HuH-7 (cell line): ENCODE data around the gene ARHGAP15.

Experiments
- DNase-seq: peaks from one replicate; pipeline ENCODE4 v3.0.0; 2011; ENCODE audit warnings: low spot score

The ARHGAP15 gene

GRCh38 chr2:143629340-143629739 lies 500.1 kb downstream of the ARHGAP15 start:
- peak; percentile 12 for DNase-seq

- no peak for DNase-seq
Observed at GRCh38 chr2:143632751-143633374, 503.6 kb downstream of the ARHGAP15 start.

- DNase-seq, result no peak
Observed at GRCh38 chr2:143633419-143633818, 504.2 kb downstream of the ARHGAP15 start.

DNA sequence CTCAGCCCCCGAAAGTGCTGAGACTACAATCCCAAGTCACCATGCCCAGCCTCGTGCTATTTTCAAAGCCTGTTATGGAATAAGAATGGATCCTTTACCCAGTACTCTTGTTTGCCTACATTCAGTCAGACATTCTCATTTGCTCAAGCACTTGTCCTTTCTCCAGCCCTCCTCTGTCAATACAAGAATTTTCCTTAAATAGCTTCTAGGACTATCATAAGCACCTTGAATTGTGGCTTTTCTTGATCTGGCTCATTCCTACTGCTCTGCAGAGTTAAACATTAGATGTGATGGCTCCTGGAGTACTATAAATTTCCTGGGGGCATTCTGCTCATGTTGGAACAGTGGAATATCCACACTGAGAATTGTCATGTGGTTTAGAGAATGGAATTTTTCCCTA lies 506.1 kb downstream of the ARHGAP15 start:
- DNase-seq, result no peak

DNA sequence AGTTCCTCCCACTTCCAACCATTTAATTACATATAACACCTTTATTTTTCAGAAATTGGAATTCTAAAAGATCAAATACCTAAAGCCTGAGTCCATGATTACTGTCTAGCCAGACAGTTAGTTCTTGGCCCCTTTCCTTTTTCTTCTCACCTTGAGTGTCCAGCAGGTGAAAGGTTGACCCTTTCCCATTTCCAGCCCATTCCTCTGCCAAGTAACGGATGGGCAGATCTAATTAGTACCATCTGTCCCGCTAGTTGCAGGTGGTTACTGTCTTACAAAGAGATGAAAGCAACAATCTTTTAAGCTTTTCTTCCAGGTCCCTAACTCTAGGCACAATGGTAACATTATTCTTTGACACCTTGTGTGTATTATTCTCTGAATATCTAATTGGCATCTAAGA lies 506.7 kb downstream of the ARHGAP15 start:
- DNase-seq, result no peak

DNA sequence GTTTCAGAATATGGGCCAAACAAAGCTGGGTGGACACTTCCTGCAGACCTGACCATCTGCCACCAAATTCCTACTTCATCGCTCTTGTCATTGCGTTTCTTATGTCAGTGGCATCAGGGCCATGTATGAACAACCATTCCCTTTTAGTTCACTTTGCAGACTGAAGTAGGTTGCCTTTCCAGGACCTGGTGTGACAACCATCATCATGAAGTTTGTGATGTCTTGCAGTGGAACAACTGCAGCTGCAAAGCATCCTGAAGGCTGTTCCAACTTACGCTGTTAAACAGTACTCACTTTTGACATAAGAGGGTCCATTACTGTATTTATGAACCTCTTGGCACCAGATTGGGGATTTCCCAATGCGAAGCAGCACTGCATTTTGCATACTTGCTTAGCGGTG lies 511.6 kb downstream of the ARHGAP15 start:
- DNase-seq, result no peak

DNA sequence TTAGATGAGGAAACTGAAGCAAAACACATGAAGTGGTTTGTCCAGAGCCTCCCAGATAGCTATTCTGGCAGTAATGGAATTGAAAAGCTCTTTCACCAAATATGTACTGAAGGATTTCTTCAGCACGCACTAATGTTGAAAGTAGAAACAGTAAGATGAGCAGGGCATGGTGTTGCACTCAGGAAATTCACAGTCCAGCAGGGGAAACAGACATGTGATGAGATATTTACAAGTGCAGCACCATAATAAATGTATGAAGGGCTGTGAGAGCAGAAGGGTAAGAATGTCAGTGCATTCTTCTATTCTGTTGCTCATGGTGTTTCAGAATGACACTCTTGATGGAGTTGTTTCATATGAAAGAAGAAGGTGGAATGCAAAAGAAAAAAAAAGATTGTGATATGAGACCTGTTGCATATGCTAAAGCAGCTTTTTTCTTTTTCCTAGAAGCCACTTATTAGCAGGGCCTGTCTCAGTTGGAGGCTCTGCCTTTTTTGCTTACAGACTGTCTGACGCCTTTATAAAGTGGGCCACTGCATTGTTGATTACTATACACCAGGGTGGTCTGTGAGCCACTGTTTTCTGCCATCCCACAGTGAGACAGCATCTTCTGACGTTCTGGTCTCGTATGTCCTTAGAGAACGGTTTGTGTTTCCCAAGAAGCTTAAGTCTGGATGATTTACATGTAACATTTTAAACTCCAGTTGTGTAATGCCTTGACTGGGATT lies 516.9 kb downstream of the ARHGAP15 start:
- no peak for DNase-seq

DNA sequence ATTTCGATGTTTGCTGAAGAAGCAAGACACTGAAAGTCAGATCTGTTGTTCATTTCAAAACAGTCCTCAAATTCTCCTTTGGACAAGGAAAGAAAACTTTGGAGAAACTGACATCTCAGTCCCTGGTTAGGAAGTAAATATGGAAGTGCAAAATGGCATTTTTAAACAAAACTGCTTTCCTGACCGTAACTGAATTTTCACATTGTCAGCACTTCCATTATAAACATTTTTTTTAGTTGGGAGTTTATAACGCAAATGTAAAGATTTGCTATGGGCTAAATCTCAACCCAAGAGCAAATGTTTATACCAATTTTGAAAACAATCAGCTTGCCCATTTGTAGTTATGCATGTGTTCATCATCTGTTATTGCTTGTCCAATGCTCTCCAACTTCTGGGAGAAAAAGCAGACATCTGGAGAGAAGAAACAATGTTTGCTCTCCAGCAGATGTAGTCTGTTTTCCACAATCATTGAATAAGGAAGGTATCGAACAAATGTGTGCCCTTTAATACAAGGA lies 520.1 kb downstream of the ARHGAP15 start:
- no peak for DNase-seq

- DNase-seq, result no peak
Observed at GRCh38 chr2:143652692-143653091, 523.5 kb downstream of the ARHGAP15 start.

- no peak for DNase-seq
Observed at GRCh38 chr2:143668234-143668633, 539.0 kb downstream of the ARHGAP15 start.

GRCh38 chr2:143674051-143674450 lies 544.8 kb downstream of the ARHGAP15 start:
- DNase-seq, result no peak

GRCh38 chr2:143675021-143675420 lies 545.8 kb downstream of the ARHGAP15 start:
- DNase-seq, result no peak

DNA sequence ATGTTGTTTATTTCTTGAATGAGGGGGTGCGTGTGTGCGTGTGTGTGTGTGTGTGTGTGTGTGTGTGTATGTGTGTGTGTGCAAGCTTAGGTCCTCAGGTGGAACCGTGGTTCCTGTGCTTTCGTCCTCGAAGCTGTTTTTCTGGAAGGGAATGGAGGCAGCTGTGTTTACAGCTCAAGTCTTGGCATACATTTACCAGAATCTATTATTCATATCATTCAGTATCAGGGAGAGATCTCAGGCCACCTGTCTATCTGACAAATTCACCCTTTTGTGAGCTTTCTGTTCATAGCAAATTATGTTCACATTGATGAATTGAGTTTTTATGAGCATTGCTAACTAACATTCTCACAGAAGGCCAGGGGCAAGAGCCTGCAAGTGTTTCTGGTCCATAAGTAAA lies 550.4 kb downstream of the ARHGAP15 start:
- no peak for DNase-seq

DNA sequence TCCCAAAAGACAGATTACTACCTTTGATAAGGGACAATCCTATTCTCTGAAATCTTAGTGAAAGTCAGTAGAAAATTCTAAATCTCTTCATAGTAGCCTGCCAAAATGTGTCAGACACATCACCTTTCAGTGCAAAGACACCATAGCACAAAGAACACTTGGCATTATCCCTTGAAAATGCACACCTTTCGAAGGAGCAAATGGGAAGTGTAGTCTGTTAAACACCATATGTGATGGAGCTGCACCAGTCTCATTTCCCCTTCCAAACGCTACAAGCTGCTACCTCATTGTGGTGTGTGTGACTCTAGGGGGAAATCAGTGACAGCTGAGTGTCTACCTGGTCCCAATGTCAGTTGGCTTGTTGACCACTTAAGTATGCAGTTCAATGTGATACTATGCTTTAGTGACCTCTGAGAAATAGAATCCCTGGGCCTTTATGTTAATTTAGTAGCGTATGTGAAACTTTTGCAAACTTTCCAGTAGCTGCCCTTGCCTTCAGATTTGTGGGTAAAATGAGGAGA lies 551.7 kb downstream of the ARHGAP15 start:
- no peak for DNase-seq

DNA sequence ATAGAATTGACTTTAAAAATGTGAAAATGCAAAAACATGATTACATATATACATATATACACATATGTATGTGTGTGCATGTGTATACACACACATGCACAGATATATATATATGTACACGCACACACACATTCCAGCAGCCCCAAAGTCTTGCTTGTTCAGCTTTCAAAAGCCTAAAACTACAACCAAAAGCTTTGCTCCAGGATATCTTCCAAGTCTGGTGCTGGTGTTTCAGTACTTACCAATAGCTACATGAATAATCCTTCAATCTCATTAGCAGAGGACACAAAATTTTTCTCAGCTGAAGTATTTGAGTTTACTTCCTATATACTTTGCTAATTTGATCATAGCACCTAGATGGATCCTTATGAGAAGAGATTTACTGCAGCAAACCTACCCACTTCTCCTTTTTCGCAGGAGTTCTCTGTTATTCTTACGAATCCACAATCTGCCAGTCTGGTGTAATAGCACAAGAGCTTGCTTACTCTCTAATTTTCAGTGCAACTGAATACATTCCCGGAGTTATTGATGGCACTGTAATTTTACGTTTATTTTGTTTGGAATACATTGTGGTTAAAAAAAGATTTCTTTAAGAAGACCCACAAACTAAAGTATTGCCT lies 553.3 kb downstream of the ARHGAP15 start:
- DNase-seq, result no peak

DNA sequence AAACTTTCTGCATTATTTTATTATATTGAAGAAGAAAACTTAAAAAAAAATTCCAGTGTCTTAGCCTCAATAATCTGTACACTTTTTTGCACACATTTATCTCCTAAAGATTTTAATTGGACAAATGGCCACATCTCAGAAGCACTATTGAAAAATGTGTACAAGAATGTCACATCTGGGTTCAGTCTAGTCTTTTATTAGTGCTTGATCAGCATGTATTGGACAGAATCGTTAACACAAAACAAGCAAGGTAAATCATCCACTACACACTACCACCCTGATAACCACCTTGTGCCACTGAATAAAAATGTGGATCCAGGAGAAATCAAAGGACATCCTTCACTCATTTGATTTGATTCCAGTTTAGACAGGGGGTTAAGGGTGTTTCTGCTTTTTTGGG lies 554.8 kb downstream of the ARHGAP15 start:
- DNase-seq, result no peak

DNA sequence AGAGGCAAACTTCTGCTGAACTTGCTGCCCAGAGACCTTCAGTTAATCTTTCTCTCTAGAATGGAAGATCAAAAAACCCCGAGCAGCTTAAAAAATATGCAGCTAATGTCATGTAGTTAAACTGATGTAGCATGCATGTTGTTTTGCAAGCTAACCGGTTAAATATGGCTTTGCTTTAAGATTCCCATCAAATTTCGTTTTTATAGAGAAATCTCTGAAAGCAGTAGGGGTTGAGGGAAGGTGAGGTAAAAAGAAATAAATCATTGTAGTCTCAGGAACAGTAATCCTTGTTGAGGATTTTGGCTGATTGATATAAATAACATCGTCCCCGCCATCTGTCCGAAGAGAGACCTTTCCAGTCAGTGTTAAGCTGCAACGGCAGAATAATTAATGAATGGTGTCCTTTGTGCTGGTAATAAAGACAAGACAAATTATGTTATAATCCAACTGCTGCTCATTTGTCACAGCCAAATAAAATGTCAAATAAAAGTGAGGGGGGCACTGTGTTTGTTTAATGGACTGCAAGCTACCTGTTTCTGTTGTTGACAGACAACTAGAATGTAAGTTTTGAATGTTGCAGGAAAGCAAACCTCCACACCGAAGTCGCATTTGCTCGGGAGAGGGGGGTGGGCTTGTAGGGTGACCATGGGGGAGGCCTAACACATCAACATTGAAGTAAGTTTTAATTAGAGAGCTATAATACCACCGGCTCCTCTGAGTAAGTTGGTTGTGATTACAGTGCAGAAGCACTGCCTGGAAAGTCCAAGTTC lies 555.5 kb downstream of the ARHGAP15 start:
- no peak for DNase-seq

DNA sequence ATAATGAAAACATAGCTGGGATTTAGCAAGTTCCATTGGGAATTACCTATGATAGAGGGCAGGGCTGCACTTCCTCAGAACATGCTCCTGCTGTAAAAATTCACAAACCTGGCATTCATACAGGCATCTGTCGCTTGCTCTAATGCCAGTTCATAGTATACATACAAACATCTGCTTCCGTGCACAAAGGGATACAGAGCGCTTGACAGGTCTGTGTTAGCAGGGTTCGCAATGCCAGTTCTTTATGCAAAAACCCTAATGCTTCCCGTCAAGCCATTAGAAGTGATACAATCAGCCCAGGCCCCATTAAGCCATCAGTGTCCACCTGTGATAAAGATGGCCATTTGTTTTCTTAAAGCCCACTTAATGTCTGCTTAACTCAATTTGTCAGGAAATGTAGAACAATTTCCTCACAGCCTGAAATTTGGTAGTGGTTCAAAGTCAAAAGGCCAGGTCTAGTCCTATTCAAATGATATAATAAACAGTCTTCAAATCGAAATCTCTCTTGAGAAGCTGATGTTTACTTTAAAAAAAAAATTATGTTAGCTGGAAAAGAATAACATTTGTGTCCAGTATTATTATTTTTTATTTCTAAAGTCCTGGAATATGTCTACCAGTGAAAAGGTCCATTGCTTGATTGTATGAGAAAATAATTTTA lies 556.3 kb downstream of the ARHGAP15 start:
- no peak for DNase-seq

DNA sequence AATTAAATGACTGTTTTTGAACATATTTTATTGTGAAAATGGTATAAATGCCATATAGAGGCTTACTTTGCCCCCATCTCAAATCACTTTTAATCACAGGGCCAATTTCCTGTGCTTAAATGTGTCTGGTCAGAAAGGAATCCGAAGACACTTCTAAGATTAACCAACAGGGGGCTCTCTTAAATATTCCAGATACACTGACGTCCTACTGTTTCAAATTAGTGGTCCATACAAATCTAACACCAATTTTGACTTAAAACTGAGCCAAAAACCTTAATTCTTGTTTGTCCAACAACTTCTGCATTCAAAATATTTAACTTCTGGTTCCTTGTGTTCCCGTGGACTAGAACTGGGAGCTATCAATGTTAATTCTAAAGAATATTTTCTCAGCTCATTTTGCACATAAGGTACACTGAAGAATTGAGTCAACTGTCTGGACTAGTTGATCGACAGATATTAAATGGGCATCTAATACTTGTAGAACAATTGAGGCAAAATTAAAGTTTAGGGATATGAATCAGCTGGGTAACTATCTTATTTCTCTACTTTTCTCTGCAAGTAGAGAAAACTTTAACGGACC lies 557.5 kb downstream of the ARHGAP15 start:
- DNase-seq, result peak; percentile 12

- no peak for DNase-seq
Observed at GRCh38 chr2:143688248-143688647, 559.0 kb downstream of the ARHGAP15 start.

- DNase-seq, result no peak
Observed at GRCh38 chr2:143688815-143689214, 559.6 kb downstream of the ARHGAP15 start.
